HG03103 (cell line): ENCODE results near the gene CCDC88B.
A peak's percentile ranks its signal among the peaks of the same experiment; 100 is the strongest.
"Not testable (repeated sequence)": the region's sequence is repeated elsewhere in the genome, so short reads cannot be mapped to it uniquely, and the experiment has no call there.

Source experiments
- ATAC-seq: cut with Tn5 transposase; IDR thresholded peaks from one replicate; pipeline ENCODE4 v1.9.1; 2021; ENCODE audit warnings: low read depth; ENCODE audit not compliant: unreplicated experiment

The CCDC88B gene

GRCh38 chr11:64304032-64304315, 36.0 kb upstream of the CCDC88B start:
- ATAC-seq: no peak

- ATAC-seq: peak; percentile 1
Measured at GRCh38 chr11:64304316-64305072, 35.5 kb upstream of the CCDC88B start.

GRCh38 chr11:64305075-64305690, 34.8 kb upstream of the CCDC88B start, which contains the start of gene ESRRA:
ESRRA (plus strand) TSS chr11:64305524; CDS start chr11:64307180, 1,656 bp downstream.
- ATAC-seq: peak; percentile 58

GRCh38 chr11:64305691-64306562, 34.1 kb upstream of the CCDC88B start:
- peak; percentile 14 for ATAC-seq

- no peak for ATAC-seq
Measured at GRCh38 chr11:64306563-64306875, 33.5 kb upstream of the CCDC88B start.

- no peak for ATAC-seq
Measured at GRCh38 chr11:64306876-64307622, 33.0 kb upstream of the CCDC88B start.

GRCh38 chr11:64307795-64308194, 32.2 kb upstream of the CCDC88B start:
- not testable (repeated sequence) for ATAC-seq

GRCh38 chr11:64312947-64313346, 27.1 kb upstream of the CCDC88B start:
- ATAC-seq: no peak

- ATAC-seq: no peak
Measured at GRCh38 chr11:64313491-64314145, 26.4 kb upstream of the CCDC88B start.

- no peak for ATAC-seq
Measured at GRCh38 chr11:64314146-64314804, 25.7 kb upstream of the CCDC88B start.

GRCh38 chr11:64314805-64315561, 25.0 kb upstream of the CCDC88B start:
- ATAC-seq: no peak

- not testable (repeated sequence) for ATAC-seq
Measured at GRCh38 chr11:64315667-64316526, 24.1 kb upstream of the CCDC88B start.

- no peak for ATAC-seq
Measured at GRCh38 chr11:64316672-64317324, 23.2 kb upstream of the CCDC88B start.

GRCh38 chr11:64317325-64317960, 22.6 kb upstream of the CCDC88B start, which contains the start of gene TRMT112:
TRMT112 (minus strand) TSS chr11:64317559; CDS start chr11:64317526, 33 bp downstream.
- ATAC-seq: no peak

GRCh38 chr11:64317961-64318765, 21.8 kb upstream of the CCDC88B start, which contains the start of gene PRDX5:
PRDX5 (plus strand) TSS chr11:64318121; CDS start chr11:64318216, 95 bp downstream.
- ATAC-seq: no peak
